IMR-90 (cell line): ENCODE measurements around the gene MOV10L1. TPM values are rescaled to one million over a fixed set of nuclear protein-coding genes. Genes with fewer than 3 reads are reported as not detected.

Experiments used
- ATAC-seq: fragments of 200-7000 bp; cut with Tn5 transposase; 2 replicates; pipeline ENCODE4 v1.9.1; 2020; ENCODE audit warnings: low read depth, mild to moderate bottlenecking, moderate library complexity
- BruUV-seq: library from RNA; stranded (reverse); fragments of 400-500 nt; replicated peaks from 2 replicates; lab custom pipeline; 2021; lab: Mats Ljungman, UMichigan
- CTCF ChIA-PET: fragments of 300-600 bp; formaldehyde crosslinking; extraction: SDS; loops from one replicate; lab custom pipeline; 2021; ENCODE audit warnings: antibody characterized with exemption; lab: Yijun Ruan, JAX
- POLR2A ChIA-PET: fragments of 300-600 bp; sonication (Branson Sonifier 250); formaldehyde crosslinking; loops from one replicate; lab custom pipeline; 2022; ENCODE audit warnings: antibody characterized with exemption; ENCODE audit not compliant: unreplicated experiment; lab: Charles Lee
- DNase-seq: peaks from one replicate; pipeline ENCODE4 v3.0.0; 2013
- H2AFZ ChIP-seq: replicated peaks from 2 replicates; pipeline ENCODE3; 2013; ENCODE audit warnings: low read length, mild to moderate bottlenecking; ENCODE audit not compliant: poor library complexity
- H2AK5ac ChIP-seq: 2 replicates; pipeline ENCODE4 v1.6.1; 2013; ENCODE audit warnings: low read depth, low read length, inconsistent platforms
- H2AK9ac ChIP-seq: replicated peaks from 2 replicates; pipeline ENCODE3; 2013; ENCODE audit warnings: mild to moderate bottlenecking, low read depth, low read length, moderate library complexity; ENCODE audit not compliant: poor library complexity
- H2BK120ac ChIP-seq: 2 replicates; pipeline ENCODE4 v1.6.1; 2013; ENCODE audit warnings: low read depth, low read length, inconsistent platforms
- H2BK15ac ChIP-seq: 3 replicates; pipeline ENCODE4 v1.6.1; 2013; ENCODE audit warnings: low read depth, low read length, inconsistent platforms
- H2BK20ac ChIP-seq: 2 replicates; pipeline ENCODE4 v1.6.1; 2013; ENCODE audit warnings: low read depth, mild to moderate bottlenecking, inconsistent platforms, low read length, moderate library complexity
- H2BK5ac ChIP-seq: 2 replicates; pipeline ENCODE4 v1.6.1; 2013; ENCODE audit warnings: mild to moderate bottlenecking, low read depth, low read length, inconsistent platforms; ENCODE audit not compliant: poor library complexity, severe bottlenecking
- H3K14ac ChIP-seq: replicated peaks from 2 replicates; pipeline ENCODE4 v1.6.1; 2013; ENCODE audit warnings: low read depth, low read length, inconsistent platforms
- H3K18ac ChIP-seq: 2 replicates; pipeline ENCODE4 v1.6.1; 2013; ENCODE audit warnings: low read depth, low read length, control low read depth
- H3K23ac ChIP-seq: 2 replicates; pipeline ENCODE4 v1.6.1; 2013; ENCODE audit warnings: low read depth, low read length, inconsistent platforms
- H3K27ac ChIP-seq: 2 replicates; pipeline ENCODE4 v1.5.1; 2013; ENCODE audit warnings: mild to moderate bottlenecking, control low read depth, low read length; ENCODE audit not compliant: insufficient read depth
- H3K27me3 ChIP-seq: 2 replicates; pipeline ENCODE4 v1.6.1; 2013; ENCODE audit warnings: low read length; ENCODE audit not compliant: control insufficient read depth, insufficient read depth
- H3K36me3 ChIP-seq: 2 replicates; pipeline ENCODE4 v1.6.1; 2013; ENCODE audit warnings: low read length, mixed read lengths; ENCODE audit not compliant: control insufficient read depth, insufficient read depth
- H3K4ac ChIP-seq: 2 replicates; pipeline ENCODE4 v1.6.1; 2013; ENCODE audit warnings: low read depth, low read length, inconsistent platforms
- H3K4me1 ChIP-seq: 2 replicates; pipeline ENCODE4 v1.6.1; 2013; ENCODE audit warnings: low read length, mixed read lengths; ENCODE audit not compliant: control insufficient read depth, insufficient read depth
- H3K4me2 ChIP-seq: 2 replicates; pipeline ENCODE4 v1.6.1; 2013; ENCODE audit warnings: low read depth, mild to moderate bottlenecking, control low read depth, low read length, moderate library complexity
- H3K4me3 ChIP-seq: 2 replicates; pipeline ENCODE4 v1.5.1; 2013; ENCODE audit warnings: low read depth, mild to moderate bottlenecking, control low read depth, low read length, moderate library complexity; ENCODE audit not compliant: insufficient read depth
- H3K56ac ChIP-seq: 2 replicates; pipeline ENCODE4 v1.6.1; 2013; ENCODE audit warnings: low read length, inconsistent platforms; ENCODE audit not compliant: insufficient read depth; ENCODE audit errors: extremely low read depth
- H3K79me1 ChIP-seq, 2 experiments: 2 replicates each; pipeline ENCODE4 v1.6.1; 2013; ENCODE audit warnings: low read length in 2 of 2, inconsistent platforms in 1 of 2, low read depth in 1 of 2
- H3K9ac ChIP-seq: 2 replicates; pipeline ENCODE4 v1.6.1; 2013; ENCODE audit warnings: low read depth, low read length, control low read depth
- H3K9me1 ChIP-seq: 2 replicates; pipeline ENCODE4 v1.6.1; 2013; ENCODE audit warnings: low read length, inconsistent platforms; ENCODE audit not compliant: insufficient read depth
- H3K9me3 ChIP-seq: 2 replicates; pipeline ENCODE4 v1.6.1; 2013; ENCODE audit warnings: low read length; ENCODE audit not compliant: control insufficient read depth, insufficient read depth
- H4K20me1 ChIP-seq: 2 replicates; pipeline ENCODE4 v1.6.1; 2013; ENCODE audit warnings: low read length, inconsistent platforms; ENCODE audit not compliant: insufficient read depth
- H4K5ac ChIP-seq: 2 replicates; pipeline ENCODE4 v1.6.1; 2013; ENCODE audit warnings: mild to moderate bottlenecking, low read depth, low read length, control low read depth
- H4K8ac ChIP-seq, 2 experiments: 2 replicates each; pipeline ENCODE4 v1.6.1; 2013; ENCODE audit warnings: low read depth in 2 of 2, low read length in 2 of 2, control low read depth in 1 of 2, inconsistent platforms in 1 of 2
- H4K91ac ChIP-seq: 2 replicates; pipeline ENCODE4 v1.6.1; 2013; ENCODE audit warnings: low read depth, low read length, inconsistent platforms; ENCODE audit not compliant: insufficient read depth
- CTCF ChIP-seq: conservative IDR thresholded peaks from 2 replicates; pipeline ENCODE4 v1.5.1; 2012; ENCODE audit warnings: mild to moderate bottlenecking, low read depth, low read length, improper control_type of control experiment
- ELK1 ChIP-seq: fragments of 150-350 bp; IDR thresholded peaks from 2 replicates; pipeline ENCODE4 v1.6.1; 2016; ENCODE audit warnings: low read depth, mild to moderate bottlenecking, low read length, moderate library complexity, borderline replicate concordance
- MAFK ChIP-seq: IDR thresholded peaks from 2 replicates; pipeline ENCODE4 v1.6.1; 2012; ENCODE audit warnings: low read depth, low read length, improper control_type of control experiment
- NFE2L2 ChIP-seq: fragments of 150-350 bp; IDR thresholded peaks from 2 replicates; pipeline ENCODE4 v1.6.1; 2016; ENCODE audit warnings: low read depth, mild to moderate bottlenecking, low read length
- RAD21 ChIP-seq: IDR thresholded peaks from 2 replicates; pipeline ENCODE4 v1.6.1; 2012; ENCODE audit warnings: low read length, improper control_type of control experiment
- WGBS, 2 experiments: methylation state at CpG; one replicate each; pipeline versions ENCODE4 v1.1.5 to v1.1.7; 2013; ENCODE audit warnings: missing lambda C conversion rate in 2 of 2; ENCODE audit not compliant: insufficient read length in 1 of 2; ENCODE audit errors: extremely low coverage in 2 of 2; 5-methylcytosine and 5-hydroxymethylcytosine counted together
- dilution Hi-C: fragments of 300-500 bp; cut with HindIII; formaldehyde crosslinking; loops from one replicate; pipeline ENCODE4 v1.14.3; 2018; ENCODE audit warnings: low sequenced_read_pairs; ENCODE audit not compliant: unreplicated experiment
- in situ Hi-C: fragments of 300-500 bp; cut with MboI; formaldehyde crosslinking; loops from 3 replicates; pipeline ENCODE4 v1.14.3; 2019; ENCODE audit warnings: low sequenced_read_pairs, inconsistent platforms, mixed read lengths
- intact Hi-C: fragments of 100-400 bp; cut with micrococcal nuclease; formaldehyde crosslinking; loops from 2 replicates; pipeline ENCODE4 v1.10.0; 2022
- polyA plus RNA-seq, 3 experiments: library from polyadenylated mRNA; depleted of rRNA; stranded (reverse); fragments of >200 nt; gene quantifications; 2 replicates each; pipeline ENCODE4 v1.2.3, GENCODE V29; 2012; ENCODE audit warnings: low replicate concordance in 1 of 3
- total RNA-seq: library from RNA; depleted of rRNA; stranded (reverse); fragments of >200 nt; gene quantifications from 2 replicates; pipeline ENCODE4 v1.2.3, GENCODE V29; 2012

Gene MOV10L1
- total and polyA plus RNA-seq, 2 of the 4 experiments (the other 2 are of a cell fraction), result 0.72 to 1.4 TPM

GRCh38 chr22:50058906-50059880, 30.6 kb upstream of the MOV10L1 start:
- Histone ChIP-seq H2BK15ac (no peak overlapping the region), H3K4ac (no peak overlapping the region), H2BK5ac (no peak overlapping the region), H4K91ac (no peak overlapping the region), H3K9me3 (peaks cover 2% of the 10 kb centered on the region), H3K27me3 (peaks cover 43% of the 10 kb centered on the region), H3K79me1 (no peaks in the 10 kb centered on the region), H4K20me1 (no peaks in the 10 kb centered on the region), H3K4me2 (peak overlapping the region; percentile 23; the same call in 1 of the 2 replicates), H4K8ac (no peak overlapping the region), H2BK20ac (no peak overlapping the region), H2BK120ac (no peak overlapping the region), H3K23ac (no peak overlapping the region), H3K9ac (no peak overlapping the region; the same call in 1 of the 2 replicates), H3K36me3 (no peaks in the 10 kb centered on the region), H2AK9ac (no peak overlapping the region), H2AK5ac (no peak overlapping the region), H3K56ac (no peak overlapping the region), H4K5ac (no peak overlapping the region; the same call in 1 of the 2 replicates), H3K9me1 (no peaks in the 10 kb centered on the region), H3K4me3 (no peak overlapping the region), H3K4me1 (peaks cover 6% of the 10 kb centered on the region; the same call in 1 of the 2 replicates), H3K14ac (no peak overlapping the region), H2AFZ (peak overlapping the region; percentile 71), H3K27ac (no peak overlapping the region), H3K18ac (no peak overlapping the region; the same call in 1 of the 2 replicates)
- ATAC-seq (peak; percentile 76), DNase-seq (peak; percentile 20)
- CTCF ChIA-PET, result no interaction called here
- 0% methylated on average over 2 of the region's 31 CpGs; no CpG with 5 or more reads in 1 of the 2 experiments for WGBS, 2 experiments
- intact Hi-C loops (no loop called here), in situ Hi-C loops (no loop called here), dilution Hi-C loops (no loop called here)
- POLR2A ChIA-PET, result interaction anchor here (0.6 kb wide), 1 partner anchor 137 kb away, joined by 6 read pairs; no protein-coding TSS in a partner anchor
- TF ChIP-seq MAFK (peak; percentile 81), CTCF (0 out of 2 replicates have a peak, but pooled peaks have one; percentile 9), ELK1 (no peak), NFE2L2 (no peak), RAD21 (no peak)
- no TSS peak for BruUV-seq
